Activated T-cell treated with anti-CD3 and anti-CD28 coated beads, Interleukin-2, amount 50 U/mL, for 4 hours (primary cell): Measurements from ENCODE around the gene CTAGE15. TPM values are rescaled to one million over a fixed set of nuclear protein-coding genes. Genes with fewer than 3 reads are reported as not detected.
"Not testable (repeated sequence)": the region's sequence is repeated elsewhere in the genome, so short reads cannot be mapped to it uniquely, and the experiment has no call there.

Experiments
- ATAC-seq, 2 donors: fragments of 200-7000 bp; cut with Tn5 transposase; one replicate each; pipeline ENCODE4 v1.10.0; 2021
- DNase-seq: peaks from one replicate; pipeline ENCODE4 v3.0.0-alpha.2; 2020
- H3K27me3 Mint-ChIP-seq: one replicate; pipeline ENCODE4 v1.8.0; 2021; ENCODE audit warnings: low read depth, mixed read lengths
- H3K36me3 Mint-ChIP-seq: one replicate; pipeline ENCODE4 v1.8.0; 2022; ENCODE audit warnings: mixed read lengths; ENCODE audit not compliant: insufficient read depth
- H3K4me1 Mint-ChIP-seq: one replicate; pipeline ENCODE4 v1.8.0; 2021; ENCODE audit warnings: low read depth, mixed read lengths
- H3K4me3 Mint-ChIP-seq: one replicate; pipeline ENCODE4 v1.8.0; 2021; ENCODE audit warnings: mild to moderate bottlenecking, moderate library complexity, mixed read lengths
- H3K9me3 Mint-ChIP-seq: one replicate; pipeline ENCODE4 v1.8.0; 2021; ENCODE audit warnings: mixed read lengths
- total RNA-seq, 3 donors: library from RNA; stranded (reverse); gene quantifications; one replicate each; pipeline ENCODE4 v1.2.1, GENCODE V29; 2021

Gene CTAGE15
- total RNA-seq, 3 donors from 2014 or later, result 0.63 TPM; not detected in 2

DNA sequence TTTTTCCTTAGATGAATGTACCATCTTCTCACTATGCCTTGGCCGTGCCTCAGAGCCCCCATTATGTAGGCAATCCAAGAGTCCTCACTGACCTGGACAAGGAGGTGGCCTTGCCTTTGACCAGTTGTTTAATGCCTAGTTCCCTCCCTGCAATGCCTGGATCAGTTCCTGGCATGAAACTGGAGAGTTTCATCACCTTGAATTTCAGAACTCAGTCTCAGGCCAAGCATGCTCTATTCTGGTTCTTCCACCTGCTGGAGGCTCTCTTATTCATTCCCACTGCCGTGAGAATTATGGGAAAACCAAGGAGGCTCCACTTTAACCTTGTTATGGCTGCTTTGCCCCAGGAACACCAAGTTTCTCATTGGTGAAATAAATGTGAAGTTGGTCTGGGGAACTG lies 31.9 kb downstream of the CTAGE15 start:
- H3K4me3 Mint-ChIP-seq, H3K9me3 Mint-ChIP-seq, H3K36me3 Mint-ChIP-seq, H3K4me1 Mint-ChIP-seq, DNase-seq, H3K27me3 Mint-ChIP-seq, ATAC-seq: not testable (repeated sequence)

DNA sequence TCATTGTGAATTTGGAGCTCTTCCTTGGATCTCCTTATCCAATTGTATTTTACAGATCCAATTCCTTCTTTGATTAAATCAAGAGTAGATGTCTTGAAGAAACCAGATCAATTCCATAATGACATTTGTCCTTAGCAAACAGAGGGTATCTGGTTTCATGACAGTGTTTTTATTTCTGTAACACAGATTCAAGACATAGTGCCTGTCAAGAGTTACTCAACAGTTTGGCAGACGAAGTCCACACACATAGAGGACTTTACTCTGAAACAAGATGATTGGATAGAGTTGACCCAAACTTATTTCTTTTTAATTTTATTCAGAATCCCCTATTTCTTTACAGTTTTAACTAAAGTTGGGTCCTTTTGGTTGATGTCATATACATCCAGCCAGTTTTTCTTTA lies 34.5 kb downstream of the CTAGE15 start:
- H3K27me3 Mint-ChIP-seq, H3K4me3 Mint-ChIP-seq, H3K36me3 Mint-ChIP-seq, H3K4me1 Mint-ChIP-seq, ATAC-seq, H3K9me3 Mint-ChIP-seq, DNase-seq: not testable (repeated sequence)

DNA sequence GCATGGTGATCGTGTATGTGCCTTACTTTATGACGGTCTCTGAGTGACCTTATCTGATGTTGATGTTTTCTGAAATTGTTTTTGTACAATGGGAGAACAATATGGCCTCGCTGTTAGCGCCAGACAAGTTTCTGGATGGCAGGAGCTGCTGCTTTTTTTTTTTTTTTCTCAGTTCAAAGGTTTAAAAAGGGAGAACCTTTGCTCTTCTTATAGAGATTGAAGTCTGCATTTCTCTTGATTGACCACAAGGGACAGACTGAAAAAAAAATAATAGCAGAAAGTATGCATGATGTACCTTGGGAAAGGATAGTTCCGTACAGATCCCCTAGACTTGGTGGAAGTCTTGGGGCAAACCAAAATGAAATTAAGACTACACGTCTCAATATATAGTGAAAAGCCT lies 43.9 kb downstream of the CTAGE15 start:
- not testable (repeated sequence) for H3K36me3 Mint-ChIP-seq

DNA sequence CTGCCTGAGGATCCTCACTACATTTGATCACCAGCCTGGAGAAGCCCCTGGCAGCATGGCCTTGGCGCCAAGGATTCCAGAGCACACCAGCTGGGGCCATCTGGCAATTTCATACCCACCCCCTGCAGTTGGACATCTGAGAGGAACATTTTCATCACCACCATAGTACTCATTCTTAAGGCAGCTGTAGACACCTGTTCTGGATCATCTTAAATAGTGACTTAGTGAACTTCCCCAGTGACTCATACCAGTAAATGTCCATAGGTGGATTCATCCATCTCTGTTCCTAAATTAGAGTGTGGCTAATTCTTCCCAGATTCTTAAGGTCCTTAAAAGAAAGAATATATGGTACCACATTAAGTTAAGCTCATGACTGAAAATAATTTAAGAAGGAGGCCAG lies 45.6 kb downstream of the CTAGE15 start:
- not testable (repeated sequence) for H3K4me1 Mint-ChIP-seq, H3K36me3 Mint-ChIP-seq, H3K9me3 Mint-ChIP-seq, H3K4me3 Mint-ChIP-seq, H3K27me3 Mint-ChIP-seq, DNase-seq, ATAC-seq

More for the DNA sequence above, 43.9 kb downstream of the CTAGE15 start:
- not testable (repeated sequence) for DNase-seq, H3K4me3 Mint-ChIP-seq, H3K4me1 Mint-ChIP-seq, H3K27me3 Mint-ChIP-seq, H3K9me3 Mint-ChIP-seq, ATAC-seq

DNA sequence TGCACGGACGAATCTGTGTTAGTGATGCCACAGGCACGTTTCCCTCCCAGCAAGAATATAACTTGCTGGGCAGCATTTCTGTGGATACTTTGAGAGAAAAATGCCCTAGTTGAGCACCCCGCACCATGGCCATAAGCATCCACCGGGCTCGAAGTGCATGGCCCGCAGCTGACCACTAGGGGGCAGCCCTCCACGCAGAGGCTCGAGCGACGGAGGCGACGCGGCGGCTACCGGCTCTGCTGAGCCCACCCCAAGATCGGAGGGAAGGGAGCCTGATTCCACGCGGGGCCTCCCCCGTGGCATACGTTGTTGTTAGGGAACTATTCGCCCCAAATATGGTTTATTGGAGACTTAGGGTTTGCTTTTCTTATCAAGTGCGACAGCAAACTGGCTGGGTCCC lies 48.5 kb downstream of the CTAGE15 start:
- not testable (repeated sequence) for H3K36me3 Mint-ChIP-seq, H3K4me1 Mint-ChIP-seq, DNase-seq, H3K27me3 Mint-ChIP-seq, H3K4me3 Mint-ChIP-seq, H3K9me3 Mint-ChIP-seq
- ATAC-seq, result peak; percentile 29 to 32

DNA sequence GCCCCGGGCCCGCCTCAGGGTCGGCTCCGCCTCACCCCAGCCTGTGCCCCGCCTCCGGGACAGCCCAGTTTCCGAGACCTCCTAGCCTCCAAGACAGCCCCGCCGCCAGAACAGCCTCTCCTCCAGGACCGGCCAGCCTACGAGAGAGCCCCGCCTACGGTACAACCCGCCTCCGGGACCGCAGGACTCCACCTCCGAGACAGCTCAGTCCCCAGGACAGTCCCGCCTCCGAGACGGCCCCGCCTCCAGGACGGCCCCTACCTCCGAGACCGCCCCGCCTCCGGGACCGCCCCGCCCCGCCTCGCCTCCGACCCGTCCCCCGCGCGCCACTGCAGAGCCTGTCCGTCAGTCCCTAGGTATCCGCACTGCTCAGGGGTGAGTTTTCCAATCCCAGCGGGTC lies 49.0 kb downstream of the CTAGE15 start, which contains the start of gene TCAF2:
TCAF2 (plus strand) TSS at position 329 of the 400 bp plus-strand sequence.
- not testable (repeated sequence) for H3K9me3 Mint-ChIP-seq

DNA sequence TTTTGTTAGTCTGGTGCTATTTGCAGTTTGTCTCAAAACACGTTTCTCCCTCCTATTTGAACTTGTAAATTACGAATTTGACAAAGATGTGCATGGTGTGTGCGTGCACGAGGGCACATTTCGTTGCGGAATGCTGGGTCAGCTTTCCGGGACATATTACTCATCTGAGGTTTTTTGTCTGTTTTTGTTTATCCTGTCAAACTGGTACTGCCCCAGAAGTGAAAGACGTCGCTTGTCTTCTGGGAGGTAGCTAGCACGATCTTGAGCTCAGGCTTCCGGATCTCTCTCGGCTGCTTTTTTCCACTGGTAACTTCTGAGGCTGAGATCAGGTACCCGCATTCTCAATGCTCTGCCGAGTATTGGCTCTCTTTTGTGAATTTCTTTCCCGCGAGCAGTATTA lies 49.6 kb downstream of the CTAGE15 start:
- H3K4me3 Mint-ChIP-seq, result peak overlapping the region; percentile 66
- not testable (repeated sequence) for H3K27me3 Mint-ChIP-seq, H3K4me1 Mint-ChIP-seq, DNase-seq, H3K9me3 Mint-ChIP-seq, H3K36me3 Mint-ChIP-seq
- peak; percentile 51 to 58 for ATAC-seq

More for the DNA sequence above, 49.0 kb downstream of the CTAGE15 start, which contains the start of gene TCAF2:
- not testable (repeated sequence) for H3K36me3 Mint-ChIP-seq, H3K27me3 Mint-ChIP-seq, DNase-seq, H3K4me1 Mint-ChIP-seq
- peak within 1 kb of the TSS; percentile 66 for H3K4me3 Mint-ChIP-seq
- ATAC-seq, result peak; percentile 83 to 86

DNA sequence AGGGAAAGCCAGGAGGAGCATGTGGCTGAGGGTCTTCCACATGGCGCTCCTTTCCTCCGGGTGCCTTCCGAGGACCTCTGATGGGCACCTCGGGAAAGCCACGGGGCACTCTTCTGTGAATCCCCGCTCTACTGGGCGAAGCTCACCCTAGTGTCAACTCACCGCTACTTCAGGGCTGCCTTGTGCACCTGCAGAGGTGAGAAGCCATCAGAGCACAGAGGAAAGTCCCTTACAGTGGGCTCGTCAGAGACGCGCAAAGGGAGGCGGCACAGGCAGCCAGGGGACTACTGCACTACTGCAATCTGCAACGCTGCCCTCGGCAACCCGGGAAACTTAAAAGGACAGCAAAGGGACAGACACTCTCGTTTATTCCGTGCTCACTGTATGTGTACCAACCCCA lies 50.5 kb downstream of the CTAGE15 start:
- not testable (repeated sequence) for DNase-seq, H3K9me3 Mint-ChIP-seq, H3K4me1 Mint-ChIP-seq, H3K36me3 Mint-ChIP-seq, H3K4me3 Mint-ChIP-seq, H3K27me3 Mint-ChIP-seq
- peak; percentile 26 to 29 for ATAC-seq

Other genes starting within 250 kb of the CTAGE15 start
- gene FAM131B, start 209.1 kb upstream of the CTAGE15 start, total RNA-seq, result under 1 TPM; 0.28 to 0.50 (median 0.43) TPM
- gene ZYX, start 190.5 kb upstream of the CTAGE15 start, total RNA-seq, result 10 to 100 TPM; 89.0 to 94.2 (median 90.6) TPM
- 1 to 10 TPM; 1.1 to 1.9 (median 1.5) TPM for gene EPHA1, start 162.9 kb upstream of the CTAGE15 start, total RNA-seq
- gene TAS2R60, start 128.3 kb upstream of the CTAGE15 start, total RNA-seq, result not detected
- gene TAS2R41, start 93.9 kb upstream of the CTAGE15 start, total RNA-seq, result not detected
- gene TCAF2, start 49.2 kb downstream of the CTAGE15 start, total RNA-seq, result 10 to 100 TPM; 19.7 to 25.6 (median 21.9) TPM
- gene CTAGE6, start 185.9 kb downstream of the CTAGE15 start, total RNA-seq, result under 1 TPM; 0.21 to 0.35 (median 0.30) TPM